ENCODE measurements around the gene CFAP97D2. TPM values are rescaled to one million over a fixed set of nuclear protein-coding genes. Genes with fewer than 3 reads are reported as not detected.

Gene CFAP97D2
- total RNA-seq, 4 donors from 2014 or later: not detected

DNA sequence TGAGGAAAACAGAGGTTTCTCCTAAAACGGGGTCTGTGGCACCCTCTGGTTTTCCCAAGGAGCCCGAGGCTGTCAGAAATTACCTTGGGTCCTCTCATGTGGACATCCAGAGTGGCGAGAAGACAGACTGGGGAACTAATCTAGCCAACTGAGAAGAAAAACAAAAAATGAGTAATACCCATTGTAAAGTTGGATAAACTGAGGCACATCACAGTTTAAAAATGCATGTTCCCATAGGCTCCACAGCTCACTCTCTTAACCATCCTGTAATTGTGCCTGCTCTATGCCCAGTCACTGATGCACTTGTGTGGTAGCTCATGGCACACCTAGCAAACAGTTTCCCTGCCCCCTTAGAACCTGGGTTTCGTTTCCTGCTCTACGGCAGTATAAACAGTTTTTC, 87.2 kb downstream of the CFAP97D2 start:
- no peak overlapping the region for H3K4me3 ChIP-seq
- no peaks in the 10 kb centered on the region for H3K4me1 ChIP-seq
- H3K36me3 ChIP-seq: peaks cover 60 to 94% (median 90%) of the 10 kb centered on the region in 4 donors
- no peak for DNase-seq (ENCODE audit: extremely low spot score)
- H3K27ac ChIP-seq (replicated peaks in 1 of 4): no peak overlapping the region
- intact Hi-C loops (cut with DNase I): no loop called here
- 93% methylated on average over 5 of the region's 5 CpGs for WGBS
- H3K9me3 ChIP-seq: no peaks in the 10 kb centered on the region
- no peaks in the 10 kb centered on the region for H3K27me3 ChIP-seq
- TF ChIP-seq, protein P1, sequence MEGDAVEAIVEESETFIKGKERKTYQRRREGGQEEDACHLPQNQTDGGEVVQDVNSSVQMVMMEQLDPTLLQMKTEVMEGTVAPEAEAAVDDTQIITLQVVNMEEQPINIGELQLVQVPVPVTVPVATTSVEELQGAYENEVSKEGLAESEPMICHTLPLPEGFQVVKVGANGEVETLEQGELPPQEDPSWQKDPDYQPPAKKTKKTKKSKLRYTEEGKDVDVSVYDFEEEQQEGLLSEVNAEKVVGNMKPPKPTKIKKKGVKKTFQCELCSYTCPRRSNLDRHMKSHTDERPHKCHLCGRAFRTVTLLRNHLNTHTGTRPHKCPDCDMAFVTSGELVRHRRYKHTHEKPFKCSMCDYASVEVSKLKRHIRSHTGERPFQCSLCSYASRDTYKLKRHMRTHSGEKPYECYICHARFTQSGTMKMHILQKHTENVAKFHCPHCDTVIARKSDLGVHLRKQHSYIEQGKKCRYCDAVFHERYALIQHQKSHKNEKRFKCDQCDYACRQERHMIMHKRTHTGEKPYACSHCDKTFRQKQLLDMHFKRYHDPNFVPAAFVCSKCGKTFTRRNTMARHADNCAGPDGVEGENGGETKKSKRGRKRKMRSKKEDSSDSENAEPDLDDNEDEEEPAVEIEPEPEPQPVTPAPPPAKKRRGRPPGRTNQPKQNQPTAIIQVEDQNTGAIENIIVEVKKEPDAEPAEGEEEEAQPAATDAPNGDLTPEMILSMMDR (IDR thresholded peaks at IDR 0.05): no peak
- no peak for TF ChIP-seq POLR2A (IDR thresholded peaks at IDR 0.05; ENCODE audit: low read depth)
- no peak for TF ChIP-seq POLR2AphosphoS5 (IDR thresholded peaks at IDR 0.05)
- TF ChIP-seq EP300 (IDR thresholded peaks at IDR 0.05): no peak

DNA sequence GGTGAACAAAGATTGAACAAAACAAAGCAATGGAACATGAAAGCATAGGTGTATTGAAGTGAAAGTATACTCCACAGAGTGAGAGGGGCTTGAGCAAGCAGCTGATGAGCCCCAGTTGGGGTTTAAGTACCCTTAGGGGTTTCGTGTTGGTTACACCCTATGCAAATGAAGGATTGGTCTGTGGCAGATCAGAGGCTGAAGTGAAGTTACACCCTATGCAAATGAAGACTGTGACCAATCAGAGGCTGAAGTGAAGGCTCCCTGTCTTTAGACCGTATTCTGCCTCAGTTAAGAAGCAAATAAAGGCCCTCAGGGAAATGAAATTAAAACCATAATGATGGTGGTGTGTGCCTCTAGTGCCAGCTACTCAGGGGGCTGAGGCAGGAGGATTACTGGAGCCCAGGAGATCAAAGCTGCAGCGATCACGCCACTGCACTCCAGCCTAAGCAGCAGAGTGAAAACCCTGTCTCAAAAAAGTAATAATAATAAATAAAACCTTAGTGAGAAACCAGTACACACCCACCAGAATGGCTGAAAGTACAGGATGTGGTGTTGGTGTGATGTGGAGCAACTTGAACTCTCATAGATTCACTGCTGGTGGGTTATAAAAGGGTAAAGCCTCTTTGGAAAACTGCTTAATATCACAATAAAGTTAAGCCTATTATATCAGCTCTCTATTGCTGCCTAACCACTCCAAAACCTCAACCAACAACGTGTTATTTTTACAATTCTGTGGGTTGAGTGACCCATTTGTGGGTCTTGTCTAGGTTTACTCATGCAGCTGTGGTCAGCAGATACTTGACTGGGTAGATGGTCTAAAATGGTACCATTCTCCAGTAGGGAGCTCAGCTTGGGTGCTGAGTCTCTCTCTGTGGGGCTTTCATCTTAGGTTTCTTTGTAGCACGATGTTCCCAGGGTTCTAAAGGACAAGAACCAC, 89.6 kb downstream of the CFAP97D2 start:
- peaks cover 58 to 93% (median 87%) of the 10 kb centered on the region in 4 donors for H3K36me3 ChIP-seq
- no peak overlapping the region for H3K27ac ChIP-seq (replicated peaks in 1 of 4)
- no peak for DNase-seq (ENCODE audit: extremely low spot score)
- no peaks in the 10 kb centered on the region for H3K9me3 ChIP-seq
- H3K4me3 ChIP-seq: no peak overlapping the region
- 94% methylated on average over 6 of the region's 6 CpGs for WGBS
- intact Hi-C loops (cut with DNase I): no loop called here
- TF ChIP-seq EP300 (IDR thresholded peaks at IDR 0.05) (no peak), POLR2AphosphoS5 (IDR thresholded peaks at IDR 0.05) (no peak), POLR2A (IDR thresholded peaks at IDR 0.05; ENCODE audit: low read depth) (no peak)
- TF ChIP-seq, protein P1 (IDR thresholded peaks at IDR 0.05): no peak
- no peaks in the 10 kb centered on the region for H3K27me3 ChIP-seq
- H3K4me1 ChIP-seq: no peaks in the 10 kb centered on the region

DNA sequence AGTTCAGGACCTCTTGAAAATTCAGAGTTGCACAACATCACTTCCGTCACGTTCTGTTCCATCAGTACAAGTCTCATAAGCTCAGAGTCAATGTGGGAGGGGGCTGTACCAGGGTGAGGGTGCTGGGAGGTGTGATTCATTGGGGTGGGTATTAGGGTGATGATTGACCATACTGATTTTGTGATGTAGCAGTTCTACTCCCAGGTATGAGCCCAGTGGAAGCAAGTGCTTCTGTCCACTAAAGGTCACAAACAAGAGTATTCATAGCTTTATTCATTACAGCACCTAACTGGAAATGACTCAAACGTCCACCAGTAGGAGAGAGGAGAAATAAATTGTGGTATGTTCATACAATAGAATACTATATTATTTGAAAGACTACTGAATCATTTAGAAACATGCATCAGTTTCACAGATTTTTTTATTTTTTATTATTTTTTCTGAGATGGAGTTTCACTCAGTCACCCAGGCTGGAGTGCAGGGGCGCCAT, 90.3 kb downstream of the CFAP97D2 start:
- H3K4me3 ChIP-seq: no peak overlapping the region
- WGBS: 86% methylated on average over 4 of the region's 4 CpGs
- H3K27ac ChIP-seq (replicated peaks in 1 of 4): no peak overlapping the region
- no peaks in the 10 kb centered on the region for H3K27me3 ChIP-seq
- no peak for TF ChIP-seq POLR2AphosphoS5 (IDR thresholded peaks at IDR 0.05)
- TF ChIP-seq EP300 (IDR thresholded peaks at IDR 0.05): no peak
- TF ChIP-seq, protein P1 (IDR thresholded peaks at IDR 0.05): no peak
- no peak for TF ChIP-seq POLR2A (IDR thresholded peaks at IDR 0.05; ENCODE audit: low read depth)
- DNase-seq (ENCODE audit: extremely low spot score): no peak
- intact Hi-C loops (cut with DNase I): no loop called here
- H3K36me3 ChIP-seq: peaks cover 51 to 92% (median 85%) of the 10 kb centered on the region in 4 donors
- no peaks in the 10 kb centered on the region for H3K4me1 ChIP-seq
- H3K9me3 ChIP-seq: no peaks in the 10 kb centered on the region

Small RNA genes lying within 50 kb of the gene (small RNA-seq; reads per million reads assigned to genes)
- 0 reads per million in 3 donors for gene MIR548AR

Other genes starting within 250 kb of the CFAP97D2 start
- 1 to 10 TPM in 2 of 4 donors, under 1 TPM in 2; 0.17 to 2.1 (median 0.89) TPM for gene C13orf46, start 205.2 kb upstream of the CFAP97D2 start, total RNA-seq
- gene RASA3, start 46.6 kb upstream of the CFAP97D2 start, total RNA-seq: 10 to 100 TPM; 29.5 to 38.1 (median 34.6) TPM
- gene CDC16, start 55.6 kb downstream of the CFAP97D2 start, total RNA-seq: 10 to 100 TPM; 33.0 to 55.6 (median 42.5) TPM
- gene UPF3A, start 102.3 kb downstream of the CFAP97D2 start, total RNA-seq: 10 to 100 TPM; 25.2 to 43.2 (median 35.6) TPM
- gene CHAMP1, start 135.2 kb downstream of the CFAP97D2 start, total RNA-seq: 10 to 100 TPM in 3 of 4 donors, 1 to 10 TPM in 1; 10.0 to 26.8 (median 16.3) TPM